Non-pigmented ciliary epithelial cell (primary cell): ENCODE results near the gene CDH6.

ENCODE experiments used
- DNase-seq: peaks from one replicate; pipeline ENCODE4 v3.0.0-alpha.2; 2010; ENCODE audit warnings: low read depth

CDH6 gene

DNA sequence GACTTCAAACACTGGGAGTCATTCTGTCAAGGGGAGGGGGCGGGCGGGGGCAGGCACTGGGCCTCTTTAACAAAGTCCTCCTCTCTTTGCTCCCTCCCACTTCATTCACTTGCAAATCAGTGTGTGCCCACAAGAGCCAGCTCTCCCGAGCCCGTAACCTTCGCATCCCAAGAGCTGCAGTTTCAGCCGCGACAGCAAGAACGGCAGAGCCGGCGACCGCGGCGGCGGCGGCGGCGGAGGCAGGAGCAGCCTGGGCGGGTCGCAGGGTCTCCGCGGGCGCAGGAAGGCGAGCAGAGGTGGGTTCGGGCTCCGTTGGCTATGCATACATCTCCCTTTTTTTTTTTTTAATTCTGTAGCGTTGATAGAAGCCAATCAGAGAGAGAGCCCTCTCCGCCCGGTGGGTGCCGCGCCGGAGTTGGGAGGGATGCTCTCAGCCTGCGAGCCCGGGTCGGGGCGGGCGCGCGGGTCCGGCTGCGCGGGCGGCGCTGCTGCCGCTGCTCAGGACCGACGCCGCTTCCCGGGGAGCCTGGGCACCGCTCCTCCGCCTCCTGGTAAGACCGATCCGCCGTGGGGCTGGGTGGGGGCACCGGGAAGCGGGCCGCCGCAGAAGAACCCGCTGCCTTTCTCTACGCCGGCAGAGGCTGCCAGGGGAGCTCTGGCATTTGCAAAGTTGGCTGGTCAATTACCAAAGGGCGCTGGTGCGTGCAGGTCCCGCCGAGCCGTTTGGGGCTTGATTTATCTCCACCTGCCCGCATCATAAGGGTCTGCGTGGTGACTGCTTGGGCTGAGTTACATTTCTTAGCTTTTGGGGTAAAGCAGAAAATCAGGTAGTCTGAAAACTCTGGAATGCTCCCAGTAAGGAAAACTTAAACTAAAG is at the start of gene CDH6:
CDH6 (plus strand) TSS at position 96 of the 877 bp plus-strand sequence. CDS start 73,788 bp downstream, outside the sequence.
- no peak for DNase-seq

- no peak for DNase-seq
Observed at GRCh38 chr5:31144364-31144763, 49.1 kb upstream of the CDH6 start.

DNA sequence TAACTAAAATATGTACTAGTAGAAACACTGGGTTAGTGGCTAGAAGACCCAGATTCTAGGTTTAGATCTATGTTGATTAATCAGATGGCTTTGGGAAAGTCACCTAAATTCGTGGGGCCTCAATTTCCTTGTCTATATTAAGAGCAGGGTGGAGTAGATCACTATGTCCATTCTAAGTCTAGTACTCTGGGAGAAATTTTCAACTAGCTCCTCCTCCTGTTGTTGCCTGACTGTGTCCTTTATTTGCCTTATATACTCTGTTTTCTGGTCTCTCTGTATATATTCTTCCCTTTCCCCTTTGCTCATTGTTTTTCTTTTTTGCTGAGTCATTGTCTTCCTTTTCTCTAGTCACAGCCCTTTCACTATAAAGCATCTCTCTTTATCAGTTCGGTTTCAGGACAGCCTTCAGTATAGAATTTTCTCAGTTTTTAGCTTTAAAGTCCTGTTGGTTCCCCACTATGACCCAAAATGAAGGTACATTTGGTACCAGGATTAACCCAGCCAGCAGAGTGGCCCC is 44.5 kb upstream of the CDH6 start:
- DNase-seq: no peak

- DNase-seq: no peak
Observed at GRCh38 chr5:31153521-31153920, 40.0 kb upstream of the CDH6 start.

DNA sequence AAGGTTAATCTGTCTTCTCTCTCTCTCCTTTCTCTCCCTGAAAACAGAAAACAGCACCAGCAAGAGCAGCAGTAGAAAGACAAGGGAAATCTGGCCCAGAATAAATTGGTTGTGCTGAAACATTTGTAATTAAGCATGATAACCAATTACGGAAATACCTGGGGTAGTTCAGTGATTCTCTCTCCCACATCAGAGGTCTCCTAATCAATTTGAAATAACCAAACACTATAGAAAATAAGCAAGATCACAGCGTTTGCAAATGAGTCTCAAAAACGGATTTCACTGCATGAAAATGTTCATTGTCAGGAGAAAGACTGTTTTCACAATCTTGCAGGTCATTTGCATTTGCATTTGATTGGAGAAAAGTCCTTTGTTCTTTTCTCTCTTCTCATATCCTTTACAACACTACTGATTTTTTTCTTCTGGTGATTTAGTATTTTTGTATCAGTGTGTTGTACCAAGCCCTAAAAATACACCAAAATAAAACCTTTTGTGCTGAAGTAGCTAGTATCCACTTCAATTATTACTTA is 36.8 kb upstream of the CDH6 start:
- DNase-seq: no peak

DNA sequence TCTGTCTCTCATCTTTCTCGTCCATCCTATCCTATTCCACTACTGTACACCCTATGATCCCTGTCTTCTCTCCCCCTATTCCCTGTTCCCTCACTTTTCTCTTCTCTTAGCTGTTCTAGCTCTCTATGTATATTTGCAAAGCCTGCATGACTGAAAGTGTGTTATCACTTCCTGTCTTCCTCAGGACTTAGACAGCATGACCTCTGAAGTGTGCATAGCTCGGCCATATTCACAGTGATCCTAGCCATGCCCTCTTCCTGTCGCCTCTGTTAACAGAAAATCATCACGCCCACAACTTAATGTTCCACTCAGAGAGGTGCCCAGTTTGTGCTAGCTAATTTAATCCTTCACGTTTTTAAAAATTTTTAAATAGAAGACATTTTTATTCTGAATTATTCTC is 35.8 kb upstream of the CDH6 start:
- no peak for DNase-seq

DNA sequence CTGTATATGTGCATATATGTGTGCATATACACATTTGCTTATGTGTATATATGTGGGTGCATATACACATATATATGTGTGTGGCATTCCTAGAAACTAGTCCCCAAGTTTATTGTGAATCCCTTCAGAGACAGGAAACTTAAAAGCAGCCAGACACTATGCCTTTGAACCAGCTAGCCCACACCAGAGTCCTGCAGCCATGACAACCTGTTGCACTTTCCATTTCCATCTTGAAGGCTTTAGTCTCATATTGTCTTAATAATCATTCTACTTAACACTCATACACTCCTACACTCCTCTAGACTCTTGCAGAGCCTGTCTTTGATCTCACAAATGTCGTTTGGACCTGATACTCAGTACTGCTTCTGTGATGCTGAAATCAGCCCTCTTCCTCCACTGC is 34.8 kb upstream of the CDH6 start:
- DNase-seq: no peak

DNA sequence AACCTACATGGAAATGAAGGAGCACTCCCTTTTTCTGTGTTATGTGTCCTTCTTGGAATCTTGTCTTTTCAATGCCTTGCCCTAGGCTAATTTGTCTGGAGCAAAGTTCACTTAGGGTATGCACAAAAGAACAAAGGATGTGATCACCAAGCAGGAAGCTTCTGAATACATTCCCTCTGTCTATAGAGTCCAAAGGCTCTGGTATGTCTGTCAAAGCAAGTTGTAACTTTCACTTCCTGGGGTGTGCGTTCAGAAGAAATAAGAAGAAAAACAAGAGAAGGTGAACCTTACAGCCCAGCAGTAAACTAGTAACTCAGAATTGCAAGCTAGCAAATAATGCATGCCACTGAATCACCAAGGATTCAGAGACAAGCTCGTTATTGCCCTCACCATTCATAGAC is 31.7 kb upstream of the CDH6 start:
- no peak for DNase-seq

- DNase-seq: no peak
Observed at GRCh38 chr5:31165729-31166128, 27.8 kb upstream of the CDH6 start.

DNA sequence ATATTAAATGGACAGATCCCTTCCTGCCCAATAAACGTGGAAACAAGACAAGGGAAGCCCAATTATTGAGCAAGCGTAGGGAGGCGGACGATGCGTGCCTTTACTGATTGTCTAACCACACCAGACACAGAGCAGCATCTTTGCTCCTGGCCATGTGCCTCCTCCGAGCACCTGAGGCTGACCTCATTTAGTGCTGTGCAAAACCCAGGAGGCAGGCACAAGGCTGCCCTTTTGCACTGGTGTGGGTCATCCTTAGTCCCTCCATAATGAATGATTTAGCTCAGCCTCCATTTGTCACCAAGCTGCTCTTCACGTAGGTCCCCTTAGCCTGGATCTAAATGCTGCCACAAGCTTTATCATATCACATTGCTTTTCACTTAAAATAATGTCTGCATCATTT is 24.1 kb upstream of the CDH6 start:
- DNase-seq: no peak

DNA sequence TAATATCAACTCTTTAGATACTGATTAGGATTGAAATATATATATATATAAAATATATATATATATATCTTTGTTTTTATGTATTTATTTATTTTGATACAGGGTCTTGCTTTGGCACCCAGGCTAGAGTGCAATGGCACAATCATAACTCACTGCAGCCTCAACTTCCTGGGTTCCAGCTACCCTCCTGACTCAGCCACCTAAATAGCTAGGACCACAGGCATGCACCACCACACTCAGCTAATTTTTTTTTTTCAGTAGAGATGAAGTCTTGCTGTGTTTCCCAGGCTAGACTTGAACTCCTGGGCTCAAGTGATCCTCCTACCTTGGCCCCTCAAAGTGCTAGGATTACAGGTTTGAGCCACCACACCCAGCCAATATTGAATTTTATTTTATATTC is 20.6 kb upstream of the CDH6 start:
- no peak for DNase-seq

DNA sequence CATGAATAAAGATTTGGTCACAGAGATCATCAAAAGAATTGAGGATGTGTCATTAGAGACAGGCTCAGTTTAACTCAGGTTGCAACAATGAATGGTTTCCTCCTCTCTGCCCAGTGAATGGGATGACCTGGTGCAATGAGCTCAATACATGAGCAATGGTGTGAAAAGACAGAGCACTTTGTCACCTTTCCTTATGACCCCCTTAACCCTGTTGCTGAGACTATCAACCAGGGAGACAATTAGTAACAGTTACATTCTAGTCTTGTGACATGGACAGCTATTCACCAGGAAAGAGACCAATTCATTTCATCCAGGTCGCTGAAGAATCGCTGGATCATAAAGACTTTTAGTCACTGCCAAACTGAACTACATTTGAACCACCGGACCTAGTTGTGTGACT is 19.9 kb upstream of the CDH6 start:
- no peak for DNase-seq

DNA sequence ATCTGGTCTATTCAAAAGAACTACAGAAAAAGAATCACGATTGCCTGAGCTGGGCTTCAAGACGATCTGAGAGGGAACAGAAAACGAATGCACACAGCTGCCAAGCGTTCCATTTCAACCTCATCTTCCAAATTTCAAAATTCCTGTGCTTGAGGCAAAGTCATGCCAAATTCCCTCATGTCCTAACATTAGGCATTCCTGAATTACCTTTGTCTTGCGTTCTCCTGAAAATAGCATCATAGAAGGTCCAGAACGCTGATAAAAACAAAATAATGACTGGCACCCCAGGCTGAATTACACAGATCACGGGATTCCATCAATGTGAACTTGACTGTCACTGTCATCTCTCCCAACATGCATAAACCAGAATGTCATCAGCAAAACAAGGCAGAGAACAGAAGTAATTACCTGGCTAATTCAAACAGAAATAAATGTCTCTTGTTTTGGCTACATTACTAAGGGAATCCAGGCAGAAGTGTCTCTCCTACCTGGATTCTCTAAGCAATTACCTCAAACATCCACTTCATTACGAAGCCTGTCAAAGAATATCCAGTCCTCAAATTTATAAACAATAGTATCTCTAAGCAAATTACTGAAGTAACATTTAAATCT is 12.0 kb upstream of the CDH6 start:
- no peak for DNase-seq

DNA sequence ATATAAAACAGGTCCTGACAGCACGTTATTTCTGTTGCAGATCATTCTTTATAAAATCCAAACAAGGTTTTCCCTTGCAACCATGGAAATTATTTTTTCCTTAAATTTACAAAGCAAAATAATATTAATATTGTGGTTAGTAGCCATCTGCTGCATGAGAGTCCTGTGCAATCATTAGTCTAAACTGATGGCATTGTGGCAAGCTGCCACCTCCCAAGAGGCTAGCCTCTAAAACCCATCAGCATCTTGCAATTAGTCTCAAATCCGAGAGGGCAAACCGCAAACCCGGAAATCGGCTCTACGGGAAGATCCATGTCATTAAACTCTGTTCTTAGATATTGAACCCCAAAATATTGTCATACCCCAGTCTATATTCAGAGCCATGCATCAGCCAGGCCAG is 11.3 kb upstream of the CDH6 start:
- no peak for DNase-seq

DNA sequence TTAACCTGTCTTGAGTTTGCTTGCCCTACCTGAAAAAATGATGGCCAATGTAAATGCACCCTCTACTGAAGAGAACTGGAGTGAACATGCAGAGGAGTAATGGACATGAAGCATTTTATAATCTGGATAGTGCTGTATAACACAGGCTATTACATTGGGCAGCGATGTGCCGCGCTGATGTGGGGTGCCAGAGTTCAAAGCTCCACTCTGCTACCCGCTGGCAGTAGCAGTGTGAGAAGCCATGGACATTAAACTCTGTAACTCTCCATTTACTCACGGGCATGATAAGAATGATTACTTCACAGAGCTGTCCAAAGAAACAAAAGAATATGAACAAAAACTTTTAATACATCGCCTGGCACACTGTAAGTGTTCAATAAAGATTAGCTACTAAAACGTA is 7.5 kb upstream of the CDH6 start:
- DNase-seq: no peak

GRCh38 chr5:31186672-31187267 is 6.7 kb upstream of the CDH6 start:
- DNase-seq: no peak

GRCh38 chr5:31187591-31187990 is 5.9 kb upstream of the CDH6 start:
- DNase-seq: no peak

DNA sequence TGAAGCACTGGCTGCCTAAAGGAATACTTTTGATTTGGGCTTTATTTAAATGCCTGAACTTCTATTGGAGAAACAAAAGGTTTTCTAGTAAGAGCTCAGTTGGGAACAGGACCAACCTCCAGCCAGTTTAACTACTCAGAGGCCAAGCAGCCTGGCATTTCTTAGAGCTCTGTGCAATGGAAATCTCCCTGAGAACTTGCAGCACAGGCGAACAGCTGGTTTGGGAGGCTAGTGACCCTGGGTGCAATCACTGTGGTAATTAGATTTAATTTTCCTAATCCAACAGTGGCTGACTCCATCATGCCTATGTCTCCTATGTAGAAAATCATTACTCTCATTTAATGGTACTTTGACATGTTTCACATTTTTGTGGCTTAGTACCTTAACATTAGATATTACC is 1.0 kb upstream of the CDH6 start:
- no peak for DNase-seq

GRCh38 chr5:31193116-31193515 is 370 bp upstream of the CDH6 start:
- no peak for DNase-seq

GRCh38 chr5:31194468-31194813 is 955 bp downstream of the CDH6 start:
- DNase-seq: no peak

DNA sequence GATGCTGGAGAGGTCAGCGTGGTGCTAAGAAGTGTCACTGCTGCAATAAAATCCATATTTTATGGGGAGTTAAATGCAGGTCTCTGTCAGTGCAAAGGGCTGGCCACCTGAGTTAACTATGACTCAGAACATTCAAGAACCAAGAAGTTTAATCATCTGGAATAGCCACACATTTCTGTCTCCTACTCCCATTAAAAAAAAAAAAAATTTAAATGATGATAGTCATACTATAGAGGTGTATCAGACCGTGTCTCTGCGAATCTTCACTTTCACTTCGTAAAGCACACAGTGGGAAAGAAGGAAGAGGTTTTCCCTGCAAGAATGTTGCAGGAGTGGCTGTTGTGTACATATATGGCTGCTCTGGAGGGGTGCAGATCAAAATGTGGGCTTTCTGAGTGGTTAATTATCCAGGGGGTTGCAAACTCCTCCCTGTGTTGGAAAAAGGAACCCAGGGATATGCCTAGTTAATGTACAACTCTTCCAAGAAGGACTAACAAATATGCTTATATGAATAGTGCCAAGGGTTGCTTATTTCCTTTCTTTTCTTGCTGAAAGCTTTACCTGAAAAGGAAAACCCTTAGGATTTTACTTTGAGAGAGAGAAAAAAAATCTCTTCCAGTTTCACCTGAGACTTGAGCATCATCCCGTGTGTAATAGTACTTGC is 1.5 kb downstream of the CDH6 start:
- DNase-seq: no peak

DNA sequence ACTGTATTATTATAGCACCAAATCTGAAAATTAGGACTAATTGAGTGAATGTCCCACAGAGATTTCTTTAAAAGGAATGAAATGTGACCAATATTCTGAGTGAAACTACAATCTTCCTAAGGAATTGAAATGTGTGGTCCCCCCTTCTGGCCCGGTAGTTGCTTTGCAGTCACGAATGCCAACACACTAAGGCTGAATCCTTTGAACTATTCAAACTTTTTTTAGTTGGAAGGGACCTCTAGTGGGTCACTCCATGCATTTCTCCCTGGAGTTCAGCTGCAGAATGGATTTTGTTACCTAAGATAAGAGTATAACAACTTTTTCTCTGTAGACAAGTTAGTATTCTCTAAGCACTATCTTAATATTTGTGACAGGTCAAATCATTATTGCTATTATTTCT is 2.8 kb downstream of the CDH6 start:
- no peak for DNase-seq
